ENCODE measurements around the gene NPAT. TPM values are rescaled to one million over a fixed set of nuclear protein-coding genes. Genes with fewer than 3 reads are reported as not detected.

The NPAT gene
- total RNA-seq, 2 experiments from 2014 or later = 40.4 to 42.5 TPM

- no peak overlapping the region for H3K4me3 Mint-ChIP-seq
- peaks cover 46% of the 10 kb centered on the region for H3K36me3 Mint-ChIP-seq
- no peak overlapping the region for H3K27ac Mint-ChIP-seq
- DNase-seq = peak; percentile 33
- no peaks in the 10 kb centered on the region for H3K9me3 Mint-ChIP-seq
- H3K4me1 Mint-ChIP-seq = peaks cover 43% of the 10 kb centered on the region
- H3K27me3 Mint-ChIP-seq = no peaks in the 10 kb centered on the region
Observed at GRCh38 chr11:108224911-108225786, 2.7 kb upstream of the NPAT start.

DNA sequence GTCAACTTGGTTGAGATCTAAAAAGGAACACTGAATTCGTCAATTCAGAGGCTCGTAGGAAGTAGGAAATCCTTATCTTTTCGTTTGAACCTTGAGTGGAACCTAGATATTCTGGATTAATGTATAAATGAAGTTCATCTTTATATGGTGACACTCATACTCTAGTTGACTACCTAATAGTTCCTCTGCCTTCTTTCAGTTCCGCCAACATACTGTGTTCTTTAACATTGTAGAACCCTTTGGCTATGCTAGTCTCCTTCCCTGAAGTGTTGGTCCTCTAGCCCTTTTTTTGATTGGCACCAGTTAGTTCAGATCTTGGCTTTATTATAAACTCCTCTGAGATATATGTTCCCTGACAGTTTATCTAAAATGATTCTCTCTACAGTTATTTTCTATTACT is 1.9 kb upstream of the NPAT start:
- Mint-ChIP-seq H3K27me3 (no peaks in the 10 kb centered on the region), H3K9me3 (no peaks in the 10 kb centered on the region), H3K4me3 (no peak overlapping the region), H3K4me1 (peaks cover 41% of the 10 kb centered on the region), H3K36me3 (peaks cover 47% of the 10 kb centered on the region), H3K27ac (no peak overlapping the region)
- DNase-seq = no peak

DNA sequence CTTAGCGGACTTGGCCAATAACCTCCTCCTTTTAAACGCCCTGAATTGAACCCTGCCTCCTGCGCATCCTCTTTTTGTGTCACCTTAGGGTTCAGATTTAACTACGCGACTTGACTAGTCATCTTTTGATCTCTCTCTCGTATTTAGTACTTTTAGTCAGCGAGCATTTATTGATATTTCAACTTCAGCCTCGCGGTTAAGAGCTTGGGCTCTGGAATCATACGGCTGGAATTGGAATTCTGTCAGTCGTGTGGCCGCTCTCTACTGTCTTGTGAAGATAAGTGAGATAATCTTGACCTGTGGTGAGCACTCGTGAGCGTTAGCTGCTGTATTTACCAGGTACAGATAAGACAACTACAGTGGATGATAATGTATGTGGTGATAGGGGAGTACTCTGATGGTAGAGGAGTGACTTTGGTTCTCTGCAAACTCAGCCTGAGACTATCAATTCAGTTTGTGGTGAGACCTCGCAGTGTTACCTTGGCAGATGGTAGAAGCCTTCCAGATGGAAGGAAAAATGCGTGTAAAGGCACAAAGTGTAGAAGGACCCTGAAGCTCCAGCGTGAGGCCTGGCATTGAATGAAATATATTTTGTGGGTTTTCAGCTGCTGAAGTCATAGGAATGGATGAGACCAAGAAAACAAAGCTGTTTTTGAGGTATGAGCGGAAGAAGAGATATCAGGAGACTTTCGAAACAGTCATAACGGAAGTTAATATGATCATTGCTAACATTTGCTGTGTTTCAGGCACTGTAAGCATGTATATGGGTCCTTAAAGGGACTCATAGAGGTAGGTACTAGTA is 1.1 kb upstream of the NPAT start:
- DNase-seq = peak; percentile 35
- no peak overlapping the region for H3K27ac Mint-ChIP-seq
- no peaks in the 10 kb centered on the region for H3K9me3 Mint-ChIP-seq
- peaks cover 43% of the 10 kb centered on the region for H3K4me1 Mint-ChIP-seq
- H3K36me3 Mint-ChIP-seq = peaks cover 51% of the 10 kb centered on the region
- no peak overlapping the region for H3K4me3 Mint-ChIP-seq
- H3K27me3 Mint-ChIP-seq = no peaks in the 10 kb centered on the region

DNA sequence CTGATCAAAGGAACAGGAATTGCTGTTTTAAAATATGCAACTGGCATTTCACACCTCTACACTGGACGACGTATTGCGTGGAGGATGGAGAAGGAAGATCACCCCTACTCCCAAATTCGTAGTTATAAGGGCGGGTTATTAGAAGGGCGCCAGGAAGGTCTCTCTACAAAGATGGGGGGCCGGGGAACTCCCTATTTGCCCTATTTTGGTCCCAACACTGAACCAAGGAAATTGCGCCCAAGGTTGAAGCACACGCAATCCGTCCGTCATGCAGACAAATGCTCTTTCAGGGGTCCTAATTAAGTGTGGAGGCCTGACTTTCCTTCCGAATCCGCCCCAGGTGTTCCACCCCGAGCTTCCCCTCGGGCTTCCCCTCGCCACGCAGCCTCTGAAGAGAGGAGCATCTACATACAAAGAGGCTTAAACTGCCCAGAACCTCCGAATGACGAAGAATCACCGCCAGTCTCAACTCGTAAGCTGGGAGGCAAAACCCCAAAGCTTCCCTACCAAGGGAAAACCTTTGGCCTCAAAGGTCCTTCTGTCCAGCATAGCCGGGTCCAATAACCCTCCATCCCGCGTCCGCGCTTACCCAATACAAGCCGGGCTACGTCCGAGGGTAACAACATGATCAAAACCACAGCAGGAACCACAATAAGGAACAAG is 396 bp downstream of the NPAT start:
- no peaks in the 10 kb centered on the region for H3K9me3 Mint-ChIP-seq
- H3K27me3 Mint-ChIP-seq = no peaks in the 10 kb centered on the region
- H3K36me3 Mint-ChIP-seq = peaks cover 49% of the 10 kb centered on the region
- no peak overlapping the region for H3K4me3 Mint-ChIP-seq
- H3K4me1 Mint-ChIP-seq = peaks cover 50% of the 10 kb centered on the region
- H3K27ac Mint-ChIP-seq = no peak overlapping the region
- DNase-seq = peak; percentile 48

DNA sequence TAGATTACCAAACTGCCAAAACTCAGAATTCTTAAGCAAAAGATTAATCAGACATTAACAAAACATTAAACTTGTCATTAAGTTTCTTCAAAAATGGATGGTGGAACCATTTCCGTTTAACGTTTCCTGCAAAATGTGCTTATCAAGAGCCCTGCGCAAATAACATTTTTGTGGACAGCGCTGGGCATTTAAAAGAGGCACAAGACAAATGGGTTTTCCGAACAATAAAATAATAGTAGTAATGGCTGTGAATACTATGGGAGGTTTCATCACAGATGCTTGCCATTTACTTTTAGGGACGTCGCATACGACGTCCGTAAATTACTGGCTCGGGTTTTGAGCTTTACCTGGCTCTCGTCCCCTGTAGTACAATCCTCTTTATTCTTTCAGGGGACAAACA is 1.1 kb downstream of the NPAT start:
- H3K36me3 Mint-ChIP-seq = peaks cover 48% of the 10 kb centered on the region
- H3K27ac Mint-ChIP-seq = no peak overlapping the region
- no peaks in the 10 kb centered on the region for H3K27me3 Mint-ChIP-seq
- no peaks in the 10 kb centered on the region for H3K9me3 Mint-ChIP-seq
- no peak for DNase-seq
- no peak overlapping the region for H3K4me3 Mint-ChIP-seq
- peaks cover 48% of the 10 kb centered on the region for H3K4me1 Mint-ChIP-seq

GRCh38 chr11:108220721-108221336 is 1.6 kb downstream of the NPAT start:
- Mint-ChIP-seq H3K27me3 (no peaks in the 10 kb centered on the region), H3K4me1 (peaks cover 49% of the 10 kb centered on the region), H3K9me3 (no peaks in the 10 kb centered on the region), H3K4me3 (no peak overlapping the region), H3K36me3 (peaks cover 47% of the 10 kb centered on the region), H3K27ac (no peak overlapping the region)
- no peak for DNase-seq

DNA sequence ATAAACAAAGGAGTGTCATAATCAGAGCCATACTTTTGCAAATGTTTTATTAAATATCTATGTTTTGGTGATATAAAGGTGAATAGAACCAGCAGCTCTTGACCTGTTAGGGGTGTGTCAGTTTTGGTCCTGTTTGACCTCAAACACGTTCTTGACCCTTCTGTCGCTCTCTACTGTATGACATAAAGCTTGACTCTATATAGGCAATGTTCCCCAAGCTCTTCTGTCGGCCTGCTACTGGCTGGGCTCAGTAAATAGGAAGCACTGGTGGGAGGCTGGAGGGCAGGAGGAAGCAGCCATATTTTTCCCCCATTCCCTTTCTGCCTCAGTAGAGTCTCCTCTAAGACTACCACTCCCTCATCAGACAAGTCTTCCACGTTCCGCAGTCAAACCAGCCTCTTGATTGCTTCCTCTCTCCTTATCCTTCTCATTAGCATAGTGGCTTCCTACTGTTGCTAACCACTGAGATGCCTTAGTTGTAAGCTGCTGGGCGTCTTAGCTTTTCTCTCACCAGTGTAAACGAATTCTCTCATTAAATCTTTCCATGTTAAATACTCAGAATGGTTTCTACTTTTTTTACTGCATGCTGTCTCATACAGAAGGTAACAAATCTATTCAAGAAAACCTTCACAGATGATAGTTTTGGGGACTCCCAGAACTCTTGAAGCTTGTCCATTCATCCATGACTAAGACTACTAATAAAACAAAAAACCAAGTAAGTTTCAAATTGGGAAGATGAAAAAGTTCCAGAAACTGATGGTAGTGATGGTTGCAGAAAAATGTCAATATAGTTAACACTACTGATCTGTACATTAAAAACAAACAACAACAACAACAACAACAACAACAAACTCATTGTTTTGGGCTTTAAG is 3.3 kb downstream of the NPAT start:
- Mint-ChIP-seq H3K27ac (peak overlapping the region; percentile 79), H3K4me3 (peak overlapping the region; percentile 66), H3K36me3 (peaks cover 50% of the 10 kb centered on the region), H3K27me3 (no peaks in the 10 kb centered on the region), H3K9me3 (no peaks in the 10 kb centered on the region), H3K4me1 (peaks cover 55% of the 10 kb centered on the region)
- DNase-seq = no peak

GRCh38 chr11:108218455-108218854 is 4.0 kb downstream of the NPAT start:
- Mint-ChIP-seq H3K4me3 (peak overlapping the region; percentile 32), H3K4me1 (peaks cover 61% of the 10 kb centered on the region), H3K27ac (peak overlapping the region; percentile 18), H3K9me3 (no peaks in the 10 kb centered on the region), H3K27me3 (no peaks in the 10 kb centered on the region), H3K36me3 (peaks cover 54% of the 10 kb centered on the region)
- no peak for DNase-seq

GRCh38 chr11:108216988-108217387 is 5.5 kb downstream of the NPAT start:
- Mint-ChIP-seq H3K36me3 (peaks cover 64% of the 10 kb centered on the region), H3K9me3 (no peaks in the 10 kb centered on the region), H3K4me3 (no peak overlapping the region), H3K4me1 (peaks cover 63% of the 10 kb centered on the region), H3K27ac (no peak overlapping the region), H3K27me3 (no peaks in the 10 kb centered on the region)
- DNase-seq = no peak

GRCh38 chr11:108213784-108214183 is 8.7 kb downstream of the NPAT start:
- H3K27ac Mint-ChIP-seq = no peak overlapping the region
- H3K27me3 Mint-ChIP-seq = no peaks in the 10 kb centered on the region
- DNase-seq = no peak
- H3K9me3 Mint-ChIP-seq = peaks cover 4% of the 10 kb centered on the region
- peaks cover 68% of the 10 kb centered on the region for H3K36me3 Mint-ChIP-seq
- H3K4me3 Mint-ChIP-seq = no peak overlapping the region
- peaks cover 63% of the 10 kb centered on the region for H3K4me1 Mint-ChIP-seq

DNA sequence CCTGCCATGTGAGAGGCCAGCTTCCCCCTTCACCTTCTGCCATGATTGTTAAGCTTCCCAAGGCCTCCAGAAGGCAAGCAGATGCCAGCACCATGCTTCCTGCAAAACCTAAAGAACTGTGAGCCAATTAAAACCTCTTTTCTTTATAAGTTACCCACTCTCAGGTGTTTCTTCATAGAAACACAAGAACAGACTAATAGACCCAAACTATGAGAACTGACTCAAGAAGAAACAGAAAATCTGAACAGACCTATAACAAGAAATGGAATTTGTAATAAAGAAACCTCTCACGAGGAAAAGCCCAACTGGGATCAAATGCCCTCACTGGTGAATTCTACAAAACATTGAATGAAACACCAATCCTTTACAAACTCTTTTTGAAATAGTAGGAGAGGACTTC is 12.0 kb downstream of the NPAT start:
- H3K9me3 Mint-ChIP-seq = peaks cover 10% of the 10 kb centered on the region
- DNase-seq = no peak
- H3K27ac Mint-ChIP-seq = peak overlapping the region; percentile 22
- peaks cover 42% of the 10 kb centered on the region for H3K4me1 Mint-ChIP-seq
- H3K4me3 Mint-ChIP-seq = no peak overlapping the region
- no peaks in the 10 kb centered on the region for H3K27me3 Mint-ChIP-seq
- peaks cover 84% of the 10 kb centered on the region for H3K36me3 Mint-ChIP-seq

- no peak overlapping the region for H3K4me3 Mint-ChIP-seq
- peaks cover 45% of the 10 kb centered on the region for H3K4me1 Mint-ChIP-seq
- peaks cover 98% of the 10 kb centered on the region for H3K36me3 Mint-ChIP-seq
- H3K27me3 Mint-ChIP-seq = no peaks in the 10 kb centered on the region
- H3K9me3 Mint-ChIP-seq = peaks cover 24% of the 10 kb centered on the region
- H3K27ac Mint-ChIP-seq = no peak overlapping the region
- no peak for DNase-seq
Observed at GRCh38 chr11:108207683-108208060, 14.8 kb downstream of the NPAT start.

DNA sequence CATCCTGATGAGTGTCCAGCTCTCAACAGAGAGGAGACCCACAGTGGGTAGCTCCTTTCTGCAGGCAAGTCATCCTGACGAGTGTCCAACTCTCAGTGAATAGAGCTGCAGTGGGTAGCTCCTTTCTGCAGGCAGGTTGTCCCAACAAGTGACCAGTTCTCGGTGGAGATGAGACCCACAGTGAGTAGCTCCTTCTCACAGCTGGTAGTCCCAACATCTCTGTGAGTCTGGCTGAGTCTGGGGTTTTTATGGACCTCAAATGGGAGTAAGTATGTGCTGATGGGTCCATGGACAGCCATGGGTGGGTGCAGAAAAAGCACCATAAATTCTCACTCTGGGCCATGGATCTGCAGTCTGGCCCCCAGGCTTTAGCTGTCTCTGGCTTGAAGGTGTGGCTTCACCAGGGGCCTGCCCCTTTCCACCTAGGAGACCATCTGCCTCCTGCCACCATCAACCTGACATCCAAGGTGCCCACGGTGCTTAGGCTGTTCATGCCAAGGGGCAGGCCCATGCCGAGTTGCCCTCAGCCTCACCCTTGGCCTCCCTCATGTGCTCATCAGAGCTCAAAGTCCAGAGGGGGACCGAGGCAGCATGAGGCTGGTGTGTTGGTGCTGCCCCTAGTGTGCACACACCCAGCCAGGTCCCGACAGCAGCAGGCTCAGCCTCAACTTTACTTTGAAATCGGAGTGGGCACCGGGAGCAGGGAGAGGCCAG is 15.3 kb downstream of the NPAT start:
- Mint-ChIP-seq H3K36me3 (peaks cover 95% of the 10 kb centered on the region), H3K27ac (no peak overlapping the region), H3K27me3 (no peaks in the 10 kb centered on the region), H3K9me3 (peaks cover 24% of the 10 kb centered on the region), H3K4me1 (peaks cover 47% of the 10 kb centered on the region), H3K4me3 (no peak overlapping the region)
- no peak for DNase-seq
